ENCODE data around the gene C1QTNF9.
"Not testable (repeated sequence)": the region's sequence is repeated elsewhere in the genome, so short reads cannot be mapped to it uniquely, and the experiment has no call there.

The C1QTNF9 gene

GRCh38 chr13:24323036-24323738 is 13.8 kb downstream of the C1QTNF9 start:
- DNase-seq: no peak

- DNase-seq: no peak
These were observed 14.3 kb downstream of the C1QTNF9 start for GRCh38 chr13:24323739-24324075.

GRCh38 chr13:24327598-24327997 is 18.2 kb downstream of the C1QTNF9 start:
- not testable (repeated sequence) for DNase-seq

- DNase-seq: no peak
These were observed 18.8 kb downstream of the C1QTNF9 start for GRCh38 chr13:24328145-24328544.

- DNase-seq: no peak
These were observed 29.3 kb downstream of the C1QTNF9 start for GRCh38 chr13:24338721-24339120.

GRCh38 chr13:24339937-24340607 is 30.7 kb downstream of the C1QTNF9 start:
- DNase-seq: no peak

- no peak for DNase-seq
These were observed 31.2 kb downstream of the C1QTNF9 start for GRCh38 chr13:24340608-24340955.

GRCh38 chr13:24341439-24341838 is 32.1 kb downstream of the C1QTNF9 start:
- no peak for DNase-seq

- DNase-seq: no peak
These were observed 39.0 kb downstream of the C1QTNF9 start for GRCh38 chr13:24348385-24348784.

- DNase-seq: no peak
These were observed 39.6 kb downstream of the C1QTNF9 start for GRCh38 chr13:24348797-24349515.

GRCh38 chr13:24349778-24350664 is 40.6 kb downstream of the C1QTNF9 start:
- not testable (repeated sequence) for DNase-seq

- no peak for DNase-seq
These were observed 42.0 kb downstream of the C1QTNF9 start for GRCh38 chr13:24351423-24351822.

GRCh38 chr13:24353736-24354135 is 44.4 kb downstream of the C1QTNF9 start:
- no peak for DNase-seq

GRCh38 chr13:24355103-24355502 is 45.7 kb downstream of the C1QTNF9 start:
- DNase-seq: no peak

GRCh38 chr13:24356270-24356669 is 46.9 kb downstream of the C1QTNF9 start:
- no peak for DNase-seq

GRCh38 chr13:24356837-24357236 is 47.5 kb downstream of the C1QTNF9 start:
- DNase-seq: no peak

GRCh38 chr13:24357756-24358155 is 48.4 kb downstream of the C1QTNF9 start:
- DNase-seq: no peak

- DNase-seq: not testable (repeated sequence)
These were observed 49.5 kb downstream of the C1QTNF9 start for GRCh38 chr13:24358836-24359235.

- DNase-seq: not testable (repeated sequence)
These were observed 49.9 kb downstream of the C1QTNF9 start for GRCh38 chr13:24359252-24359651.

GRCh38 chr13:24360106-24360505 is 50.7 kb downstream of the C1QTNF9 start:
- DNase-seq: no peak

- no peak for DNase-seq
These were observed 51.7 kb downstream of the C1QTNF9 start for GRCh38 chr13:24361113-24361512.

GRCh38 chr13:24361852-24362366 is 52.5 kb downstream of the C1QTNF9 start:
- no peak for DNase-seq

GRCh38 chr13:24362435-24362952 is 53.1 kb downstream of the C1QTNF9 start:
- DNase-seq: no peak
